ENCODE measurements around the gene SLC1A7.

The SLC1A7 gene

GRCh38 chr1:53116933-53117600, 25.4 kb downstream of the SLC1A7 start:
- no peak for TF ChIP-seq CTCF (IDR thresholded peaks at IDR 0.05; ENCODE audit: insufficient read depth, missing control alignments)
- DNase-seq (ENCODE audit: insufficient read length, low spot score): no peak
- no peak for FAIRE-seq

GRCh38 chr1:53116307-53116810, 26.1 kb downstream of the SLC1A7 start:
- no peak for TF ChIP-seq CTCF (IDR thresholded peaks at IDR 0.05; ENCODE audit: insufficient read depth, missing control alignments)
- peak; percentile 95 for FAIRE-seq
- peak; percentile 58 for DNase-seq (ENCODE audit: insufficient read length, low spot score)

GRCh38 chr1:53115403-53116306, 26.8 kb downstream of the SLC1A7 start:
- TF ChIP-seq CTCF (IDR thresholded peaks at IDR 0.05; ENCODE audit: insufficient read depth, missing control alignments): no peak
- DNase-seq (ENCODE audit: insufficient read length, low spot score) (peak; percentile 75), FAIRE-seq (peak; percentile 82)

GRCh38 chr1:53114581-53115400, 27.6 kb downstream of the SLC1A7 start:
- FAIRE-seq (no peak), DNase-seq (ENCODE audit: insufficient read length, low spot score) (no peak)
- no peak for TF ChIP-seq CTCF (IDR thresholded peaks at IDR 0.05; ENCODE audit: insufficient read depth, missing control alignments)

- no peak for TF ChIP-seq CTCF (IDR thresholded peaks at IDR 0.05; ENCODE audit: insufficient read depth, missing control alignments)
- DNase-seq (ENCODE audit: insufficient read length, low spot score): no peak
- no peak for FAIRE-seq
Measured at GRCh38 chr1:53114090-53114489, 28.3 kb downstream of the SLC1A7 start.

- no peak for DNase-seq (ENCODE audit: insufficient read length, low spot score)
- FAIRE-seq: no peak
- no peak for TF ChIP-seq CTCF (IDR thresholded peaks at IDR 0.05; ENCODE audit: insufficient read depth, missing control alignments)
Measured at GRCh38 chr1:53112861-53113260, 29.6 kb downstream of the SLC1A7 start.

All from D721Med (cell line).